ENCODE data around the gene AASDHPPT. TPM values are rescaled to one million over a fixed set of nuclear protein-coding genes. Genes with fewer than 3 reads are reported as not detected.
"Not testable (repeated sequence)": the region's sequence is repeated elsewhere in the genome, so short reads cannot be mapped to it uniquely, and the experiment has no call there.

The AASDHPPT gene
- total and polyA plus RNA-seq, 12 donors: 13.2 to 46.7 (median 38.1) TPM

GRCh38 chr11:106049727-106050476 lies 27.6 kb upstream of the AASDHPPT start:
- DNase-seq (no peak), ATAC-seq (no peak)
- Histone ChIP-seq H3K9me3 (no peaks in the 10 kb centered on the region), H3K36me3 (peaks cover 0 to 12% (median 0%) of the 10 kb centered on the region in 9 donors), H3K27ac (no peak overlapping the region), H3K27me3 (no peaks in the 10 kb centered on the region), H3K4me1 (peaks cover 0 to 5% (median 0%) of the 10 kb centered on the region in 9 donors), H3K4me3 (no peak overlapping the region)
- no peak for TF ChIP-seq CTCF (IDR thresholded peaks at IDR 0.05)
- 80 to 82% methylated on average over 5 of the region's 5 CpGs for WGBS, 2 donors
- intact Hi-C loops (cut with DNase I): no loop called here

GRCh38 chr11:106051103-106051502 lies 26.4 kb upstream of the AASDHPPT start:
- Histone ChIP-seq H3K9me3 (no peaks in the 10 kb centered on the region), H3K36me3 (peaks cover 0 to 20% (median 0%) of the 10 kb centered on the region in 9 donors), H3K4me1 (peaks cover 0 to 5% (median 0%) of the 10 kb centered on the region in 9 donors), H3K27ac (no peak overlapping the region), H3K27me3 (no peaks in the 10 kb centered on the region), H3K4me3 (no peak overlapping the region)
- ATAC-seq (no peak), DNase-seq (no peak)
- TF ChIP-seq CTCF (IDR thresholded peaks at IDR 0.05): no peak
- intact Hi-C loops (cut with DNase I): no loop called here
- whole genome bisulfite sequencing, 2 donors: 59 to 63% methylated on average over 2 of the region's 2 CpGs

- H3K9me3 ChIP-seq; ATAC-seq; DNase-seq; H3K27ac ChIP-seq; H3K27me3 ChIP-seq; H3K4me1 ChIP-seq; H3K4me3 ChIP-seq; intact Hi-C loops (cut with DNase I): not testable (repeated sequence)
- peaks cover 0 to 35% (median 0%) of the 10 kb centered on the region in 9 donors for H3K36me3 ChIP-seq
- WGBS, 2 donors: 92 to 98% methylated on average over 14 of the region's 14 CpGs
These were observed 19.1 kb upstream of the AASDHPPT start for GRCh38 chr11:106058377-106058776.

- no peaks in the 10 kb centered on the region for H3K9me3 ChIP-seq
- TF ChIP-seq CTCF (IDR thresholded peaks at IDR 0.05): no peak
- intact Hi-C loops (cut with DNase I): no loop called here
These were observed 17.8 kb upstream of the AASDHPPT start for GRCh38 chr11:106059617-106060016.

GRCh38 chr11:106061249-106061784 lies 16.1 kb upstream of the AASDHPPT start:
- Histone ChIP-seq H3K36me3 (peaks cover 0 to 21% (median 0%) of the 10 kb centered on the region in 9 donors), H3K4me3 (no peak overlapping the region), H3K4me1 (no peaks in the 10 kb centered on the region), H3K27ac (no peak overlapping the region), H3K9me3 (no peaks in the 10 kb centered on the region), H3K27me3 (no peaks in the 10 kb centered on the region)
- ATAC-seq (no peak), DNase-seq (no peak)
- intact Hi-C loops (cut with DNase I): no loop called here
- no peak for TF ChIP-seq CTCF (IDR thresholded peaks at IDR 0.05)

More at GRCh38 chr11:106059617-106060016, 17.8 kb upstream of the AASDHPPT start:
- Histone ChIP-seq H3K4me1 (no peaks in the 10 kb centered on the region), H3K36me3 (peaks cover 0 to 26% (median 0%) of the 10 kb centered on the region in 9 donors), H3K4me3 (no peak overlapping the region), H3K27me3 (no peaks in the 10 kb centered on the region), H3K27ac (no peak overlapping the region)
- 91 to 95% methylated on average over 1 of the region's 1 CpG for WGBS, 2 donors
- DNase-seq: no peak
- no peak for ATAC-seq

All from heart right ventricle (tissue), 16 donors.